Stimulated activated CD4-positive, alpha-beta T cell treated with anti-CD3 and anti-CD28 coated beads, Interleukin-2, amount 100 ng/mL, for 48 hours (primary cell): ENCODE measurements around the gene CDON.

Experiments used
- DNase-seq, 2 donors: peaks; one replicate each; pipeline ENCODE4 v3.0.0-alpha.2; 2020

CDON gene

DNA sequence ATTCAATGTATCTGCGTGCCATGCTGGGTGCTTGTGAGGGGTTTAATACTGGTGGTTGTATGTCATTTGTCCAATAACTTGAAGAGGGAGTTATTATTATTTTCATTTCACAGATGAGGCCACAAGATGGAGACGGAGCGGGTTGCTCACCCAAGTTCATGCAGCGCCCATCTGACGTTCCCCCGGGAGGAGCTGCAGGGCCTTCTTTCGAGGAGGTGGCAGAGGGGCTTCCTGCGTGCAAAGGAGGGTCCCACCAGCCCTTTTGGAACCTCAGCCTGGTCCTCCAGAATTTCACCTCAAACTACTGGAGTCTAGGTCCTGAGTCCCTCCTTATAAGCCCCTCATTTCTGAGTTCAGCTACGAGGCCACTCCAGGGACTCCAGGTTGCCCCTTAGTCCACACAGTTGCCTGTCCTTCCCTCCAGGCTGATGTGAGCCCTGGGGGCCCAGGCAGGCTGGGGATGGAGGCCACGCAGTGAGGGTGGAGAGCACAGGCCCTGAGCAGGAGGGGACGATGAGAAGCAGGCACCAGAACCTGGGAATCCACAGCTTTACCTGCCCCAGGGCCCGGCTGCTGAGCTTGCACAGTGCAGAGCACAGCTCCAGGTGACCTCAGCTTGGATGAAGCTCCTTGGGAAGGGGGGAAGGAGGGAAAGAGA, 119.8 kb downstream of the CDON start:
- DNase-seq: no peak

DNA sequence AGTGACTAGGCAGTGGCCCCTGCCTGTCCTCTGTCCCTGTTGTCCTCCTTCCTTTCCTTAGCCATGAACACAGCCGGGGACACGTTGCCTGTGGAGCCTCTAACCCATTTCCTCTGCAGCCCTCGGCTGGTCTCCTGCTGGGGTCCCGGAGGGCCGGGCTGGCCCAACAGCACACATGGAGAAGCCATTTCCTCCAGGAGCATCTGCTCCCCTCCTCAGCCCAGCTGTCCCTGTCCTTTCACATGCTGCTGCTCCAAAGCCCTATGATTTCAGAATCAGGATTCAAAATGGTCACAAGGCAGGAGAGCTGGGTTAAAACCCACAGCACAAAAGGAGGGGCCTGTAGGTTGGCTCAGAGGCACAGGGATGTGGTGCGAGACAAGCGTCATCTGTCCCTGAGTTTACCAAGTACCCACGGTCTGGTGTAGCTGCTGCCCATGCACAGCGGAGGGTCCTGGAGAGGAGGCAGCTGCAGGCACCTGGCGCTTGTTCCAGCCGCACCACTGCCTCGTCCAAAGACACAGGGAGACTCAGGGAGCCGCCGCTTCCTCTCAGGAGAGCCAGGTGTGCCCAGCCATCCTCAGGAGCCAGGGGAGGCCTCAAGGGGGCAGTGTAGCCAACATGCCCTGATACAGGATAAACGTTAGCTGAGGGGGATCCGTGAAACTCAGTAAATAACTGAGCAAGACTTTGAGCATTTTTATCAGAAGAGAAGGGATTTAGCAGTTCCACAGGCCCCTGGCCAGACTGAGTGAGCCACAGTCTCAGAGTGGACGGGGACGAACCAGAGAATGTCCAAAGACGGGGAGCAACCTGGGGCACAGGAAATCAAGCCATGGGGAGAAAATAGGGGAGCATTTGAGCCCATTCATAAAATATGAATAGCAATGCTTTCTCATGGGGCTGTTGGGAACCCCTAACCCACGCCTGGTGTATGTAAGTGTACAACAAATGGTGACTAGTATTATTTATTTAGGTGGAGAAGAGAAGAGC, 120.8 kb downstream of the CDON start:
- DNase-seq: peak; percentile 40 to 51

DNA sequence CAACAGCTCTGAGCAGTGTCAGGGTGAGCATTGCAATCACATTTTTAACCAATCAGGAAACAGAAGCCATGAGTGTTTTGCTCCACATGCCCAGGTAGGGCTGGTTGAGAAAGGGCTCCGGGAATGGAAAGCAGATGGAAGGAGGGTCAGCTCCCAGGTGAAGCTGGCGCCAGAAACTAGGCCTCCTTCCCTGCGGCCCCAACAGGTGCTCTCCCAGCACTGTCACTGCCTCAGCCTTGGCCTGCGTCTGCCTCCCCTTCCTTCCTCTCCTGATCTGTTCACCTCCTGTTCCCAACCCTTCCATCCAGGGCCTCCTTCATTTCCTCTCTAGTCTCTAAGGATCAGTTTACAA, 121.4 kb downstream of the CDON start:
- DNase-seq: no peak

DNA sequence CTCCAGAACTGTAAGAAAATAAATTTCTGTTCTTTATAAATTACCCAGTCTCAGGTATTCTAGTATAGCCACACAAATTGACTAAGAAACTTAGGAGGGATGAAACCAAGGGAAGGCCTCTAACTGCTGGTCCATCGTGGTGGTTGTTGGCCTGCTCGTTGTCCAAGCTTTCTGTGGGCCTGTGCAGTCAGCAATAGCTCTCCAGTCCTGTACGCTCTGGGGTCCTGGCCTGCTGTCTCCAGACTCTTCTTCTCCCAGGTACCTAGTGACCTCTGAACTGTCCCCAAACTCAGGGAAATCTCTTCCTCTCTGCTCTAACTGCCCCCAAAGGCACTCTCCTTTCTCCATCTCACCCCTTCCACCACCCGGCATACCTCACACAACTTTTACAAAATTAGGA, 122.5 kb downstream of the CDON start:
- DNase-seq: no peak

DNA sequence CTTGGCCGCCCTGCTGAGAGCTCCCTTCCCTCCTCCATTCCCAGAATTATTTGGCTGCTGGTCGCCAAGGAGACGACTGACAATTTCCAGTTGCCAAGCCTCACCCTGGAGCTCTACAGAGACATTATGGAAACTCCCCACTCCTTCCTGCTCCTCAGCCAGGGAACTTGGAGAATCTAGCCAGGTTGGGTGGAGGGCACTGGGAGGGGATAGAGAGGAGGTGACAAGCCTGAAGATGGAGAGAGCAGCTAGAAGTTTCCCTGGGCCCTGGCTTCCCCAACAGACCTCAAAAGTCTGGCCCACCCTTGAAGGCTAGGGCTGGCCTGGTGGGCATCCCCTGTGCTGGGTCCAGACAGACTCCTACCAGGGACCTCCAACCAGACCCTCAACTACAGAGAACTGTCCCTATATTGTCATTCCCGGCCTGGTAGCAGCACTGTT, 123.6 kb downstream of the CDON start:
- DNase-seq: no peak

DNA sequence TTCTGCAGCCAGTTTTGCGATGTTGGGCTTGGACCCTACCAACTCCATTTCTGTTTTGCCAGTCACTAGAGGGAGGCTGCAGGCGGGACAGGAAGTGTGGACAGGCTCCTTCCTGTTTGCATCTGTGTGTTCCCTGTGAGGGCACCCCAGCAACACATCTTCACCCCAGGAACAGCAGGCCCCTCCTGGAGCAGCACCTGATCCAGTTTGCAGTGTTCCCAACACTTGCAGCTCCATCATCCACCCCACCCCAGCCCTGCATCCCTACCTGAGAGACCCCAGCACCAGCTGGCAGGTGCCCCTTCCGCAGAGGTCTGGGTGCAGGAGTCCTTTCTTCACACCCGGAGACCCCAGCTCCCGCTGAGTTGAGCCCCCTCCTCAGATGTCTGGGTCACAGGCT, 124.2 kb downstream of the CDON start:
- no peak for DNase-seq

DNA sequence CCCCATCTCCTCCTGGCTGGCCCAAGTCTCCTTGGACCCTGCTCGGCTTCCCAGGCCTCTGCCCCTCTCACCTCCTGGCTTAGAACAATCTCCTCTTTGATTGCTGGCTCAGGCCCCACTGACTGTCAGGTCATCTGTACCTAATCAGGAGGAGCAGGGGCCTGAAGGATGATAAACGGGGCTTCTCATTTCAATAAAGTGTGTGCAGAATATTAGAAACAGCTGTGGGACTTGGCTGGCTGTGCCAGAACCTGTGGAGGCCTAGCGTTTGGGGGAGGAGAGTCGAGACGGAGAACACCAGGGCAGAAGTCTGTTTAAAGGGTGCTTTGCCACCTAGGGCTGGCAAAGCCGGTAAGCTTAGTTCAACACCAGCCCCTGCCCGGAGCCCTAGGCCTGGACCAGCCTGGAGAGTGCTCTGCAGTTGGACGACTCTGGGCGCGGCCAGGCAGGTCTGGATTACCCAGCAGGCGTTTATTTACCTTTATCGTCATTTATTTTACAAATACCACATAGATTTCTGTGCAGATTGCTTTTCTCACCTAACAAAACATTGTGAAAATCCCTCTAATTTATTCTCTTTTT, 127.0 kb downstream of the CDON start:
- DNase-seq: no peak

DNA sequence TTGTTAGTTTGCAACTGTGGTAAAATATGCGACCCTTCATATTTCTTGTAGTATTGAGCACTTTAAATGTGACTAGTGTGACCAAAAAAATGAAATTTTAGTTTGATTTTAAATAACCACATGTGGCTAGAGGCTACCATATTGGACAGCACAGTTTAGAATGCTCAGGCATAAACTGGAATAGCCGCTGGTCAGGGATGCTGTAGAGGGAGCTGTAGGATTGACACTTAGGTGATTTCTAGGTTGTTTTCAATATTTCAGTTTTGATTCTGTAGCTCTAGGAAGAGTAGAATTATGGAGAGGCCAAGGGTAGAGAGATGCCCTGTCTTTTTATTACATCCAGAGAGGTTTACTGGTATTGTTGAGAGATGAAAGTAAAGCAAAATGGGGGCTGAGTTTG, 127.6 kb downstream of the CDON start:
- no peak for DNase-seq

DNA sequence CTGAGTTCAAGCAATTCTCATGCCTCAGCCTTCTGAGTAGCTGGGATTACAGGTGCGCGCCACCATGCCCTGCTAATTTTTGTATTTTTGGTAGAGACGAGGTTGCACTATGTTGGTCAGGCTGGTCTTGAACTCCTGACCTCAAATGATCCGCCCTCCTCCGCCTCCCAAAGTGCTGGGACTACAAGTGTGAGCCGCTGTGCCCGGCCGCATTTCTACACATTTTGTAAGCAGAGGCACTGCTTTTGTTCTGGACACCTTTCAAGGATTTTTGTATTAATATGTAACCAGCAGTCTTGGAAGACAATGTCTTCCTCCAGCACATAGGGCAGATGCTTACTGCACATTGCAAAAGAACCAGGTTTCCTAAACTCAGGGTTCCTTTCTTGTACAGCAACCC, 128.2 kb downstream of the CDON start:
- no peak for DNase-seq

DNA sequence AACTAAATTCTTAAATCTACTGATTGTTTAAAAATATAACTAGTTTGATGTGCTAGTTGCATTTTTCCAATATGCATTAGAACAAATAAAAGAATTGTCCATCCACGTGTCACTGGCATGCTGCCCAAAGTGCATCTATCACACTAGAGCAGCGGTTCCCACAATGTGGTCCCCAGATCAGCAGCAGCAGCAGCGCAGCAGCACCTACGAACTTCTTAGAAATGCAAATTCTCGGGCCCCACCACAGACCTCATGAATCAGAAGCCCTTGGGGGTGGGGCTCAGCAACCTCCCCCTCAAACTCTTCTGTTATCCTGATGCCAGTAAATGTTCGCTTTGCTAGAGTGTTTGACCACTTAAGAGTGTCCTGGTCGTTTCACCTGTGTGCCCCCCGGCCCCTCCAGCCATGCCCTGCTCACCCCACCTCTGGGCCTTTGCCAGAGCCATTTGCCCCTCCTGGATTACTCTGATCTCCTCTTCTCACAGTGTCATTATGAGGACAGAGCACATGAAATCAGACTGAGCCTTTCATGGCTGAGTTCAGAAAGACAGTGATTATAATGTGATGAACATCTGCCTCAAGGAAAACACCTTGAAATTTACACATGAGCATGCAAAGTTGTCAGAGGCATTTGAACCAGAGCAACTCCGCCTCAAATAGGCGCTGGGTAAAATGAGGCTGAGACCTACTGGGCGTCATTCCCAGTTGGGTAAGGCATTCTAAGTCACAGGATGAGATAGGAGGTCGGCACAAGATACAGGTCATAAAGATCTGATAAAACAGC, 129.4 kb downstream of the CDON start:
- no peak for DNase-seq

DNA sequence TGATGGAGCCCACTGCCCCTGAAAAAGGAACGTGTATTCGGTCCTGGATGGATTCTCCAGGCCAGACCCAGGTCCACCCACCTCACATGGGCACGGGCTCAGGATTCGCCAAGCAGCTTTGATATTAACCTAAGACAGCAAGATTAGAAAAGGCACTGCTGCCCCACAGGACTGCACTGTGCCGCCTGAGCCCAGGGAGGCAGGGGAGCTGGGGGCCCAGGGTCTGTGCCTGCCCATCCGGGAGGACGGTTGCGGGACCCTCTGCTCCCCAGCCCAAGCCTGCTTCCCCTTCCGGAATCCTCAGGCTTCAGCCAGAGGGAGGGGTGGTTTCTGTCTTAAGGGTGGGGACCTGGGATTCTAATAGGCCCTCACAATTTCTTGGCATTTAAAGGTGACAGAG, 130.4 kb downstream of the CDON start:
- DNase-seq: no peak

DNA sequence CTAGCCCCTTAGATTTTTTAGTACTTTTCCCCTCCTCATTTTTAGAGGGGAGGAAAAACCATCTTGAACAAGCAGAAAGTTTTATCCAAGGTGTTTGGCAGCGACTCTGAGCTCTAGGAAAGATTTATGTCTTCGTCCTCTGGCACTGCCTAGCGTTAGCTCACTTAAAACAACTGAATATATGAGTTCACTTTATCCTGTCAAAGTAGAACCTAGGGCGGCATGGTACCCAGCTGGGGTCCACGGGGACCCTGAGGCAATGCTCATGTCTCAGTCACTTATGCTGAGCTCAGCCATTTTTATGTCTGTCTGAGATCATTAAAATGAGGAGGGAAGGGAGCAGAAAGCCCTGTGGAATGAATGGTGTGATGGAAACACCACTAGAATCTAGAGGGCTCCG, 131.0 kb downstream of the CDON start:
- DNase-seq: no peak

DNA sequence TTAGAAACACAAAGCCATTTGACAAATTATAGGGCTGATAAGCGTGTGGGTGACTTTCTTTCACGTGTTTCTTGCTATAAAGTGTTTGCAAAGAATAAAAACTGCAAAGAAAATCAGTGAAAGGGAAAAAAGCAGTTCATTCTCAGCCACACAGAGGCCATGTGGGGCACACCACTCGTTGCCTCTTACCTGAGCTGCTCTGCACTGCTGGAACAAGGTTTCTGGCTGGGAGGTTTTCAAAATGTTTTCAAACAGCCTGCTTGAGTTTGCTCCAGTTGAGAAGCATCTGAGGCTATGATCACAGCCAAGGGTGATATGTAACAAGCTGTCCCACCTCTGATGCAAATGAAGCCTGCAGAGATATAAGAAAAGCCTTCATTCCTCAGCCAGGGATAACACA, 131.6 kb downstream of the CDON start:
- no peak for DNase-seq

DNA sequence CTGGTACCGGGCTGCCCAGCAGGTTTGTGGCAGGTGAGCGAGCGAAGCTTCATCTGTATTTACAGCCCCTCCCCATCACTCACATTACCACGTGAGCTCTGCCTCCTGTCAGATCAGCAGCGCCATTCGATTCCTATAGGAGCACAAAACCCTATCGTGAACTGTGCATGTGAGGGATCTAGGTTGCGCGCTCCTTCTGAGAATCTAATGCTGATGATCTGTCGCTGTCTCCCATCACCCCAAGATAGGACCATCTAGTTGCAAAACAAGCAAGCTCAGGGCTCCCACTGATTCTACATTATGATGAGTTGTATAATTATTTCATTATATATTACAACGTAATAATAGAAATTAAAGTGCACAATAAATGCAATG, 132.6 kb downstream of the CDON start:
- DNase-seq: no peak

DNA sequence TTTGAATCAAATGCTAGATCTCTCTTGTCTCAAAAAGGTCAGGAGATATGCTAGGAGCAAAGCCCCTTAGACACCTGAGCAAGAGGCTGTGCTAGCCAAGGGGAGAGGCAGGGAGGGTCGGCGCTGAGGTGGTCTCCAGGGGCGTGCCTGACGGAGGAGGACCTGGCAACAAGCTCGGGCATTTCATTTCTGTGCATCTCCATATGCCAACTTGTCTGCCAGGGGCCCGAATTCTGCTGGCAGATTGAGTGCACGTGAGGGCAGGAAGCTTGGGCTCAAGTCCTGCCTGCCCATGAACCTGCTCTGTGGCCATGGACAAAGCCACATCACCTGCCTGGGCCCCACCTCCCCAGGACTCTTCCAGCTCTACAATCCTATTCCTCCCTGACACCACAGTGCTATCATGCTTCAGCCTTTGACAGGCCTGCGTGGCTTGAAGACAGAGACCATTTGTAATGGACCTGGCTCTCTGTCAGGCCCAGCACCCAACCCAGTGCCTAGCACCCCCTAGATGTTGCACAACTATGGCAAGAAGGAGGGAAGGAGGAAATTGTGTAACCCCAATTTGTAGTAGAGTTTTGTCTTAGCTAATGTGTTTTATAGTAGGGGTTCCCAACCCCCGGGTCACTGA, 133.1 kb downstream of the CDON start:
- DNase-seq: no peak

DNA sequence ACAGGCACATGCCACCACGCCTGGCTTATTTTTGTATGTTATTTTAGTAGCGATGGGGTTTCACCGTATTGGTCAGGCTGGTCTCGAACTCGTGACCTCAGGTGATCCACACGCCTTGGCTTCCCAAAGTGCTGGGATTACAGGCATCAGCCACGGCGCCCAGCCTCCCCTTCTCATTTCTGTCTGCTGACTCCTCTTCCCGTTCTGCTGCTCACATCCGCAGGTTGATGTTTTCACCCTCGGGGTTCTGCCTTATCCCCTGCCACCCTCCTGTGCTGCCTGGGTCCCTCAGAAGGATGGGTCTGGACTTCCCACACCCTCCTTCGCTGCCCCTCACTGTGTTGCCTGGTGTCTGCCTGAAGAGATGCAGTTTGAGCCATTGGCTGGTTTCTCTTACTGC, 136.0 kb downstream of the CDON start:
- DNase-seq: no peak

DNA sequence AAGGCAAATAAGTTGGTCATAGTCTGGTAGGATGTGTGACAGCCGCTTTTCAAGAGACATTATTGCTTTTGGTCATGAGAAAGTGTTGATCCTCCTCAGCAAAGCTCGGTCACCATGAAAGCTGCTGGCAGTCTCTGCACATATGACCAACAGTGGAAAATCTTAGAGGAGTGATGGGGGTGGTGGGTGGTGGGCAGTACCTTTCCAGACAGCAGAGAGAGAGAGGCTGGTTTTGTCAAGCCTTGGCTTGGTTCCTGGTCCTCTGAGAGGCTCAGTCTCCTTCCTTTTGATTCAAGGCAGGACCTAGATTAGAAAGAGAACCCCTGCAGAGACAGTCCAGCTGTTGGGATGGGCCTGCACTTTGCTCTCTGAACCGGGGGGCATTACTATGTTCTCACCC, 136.9 kb downstream of the CDON start:
- no peak for DNase-seq

DNA sequence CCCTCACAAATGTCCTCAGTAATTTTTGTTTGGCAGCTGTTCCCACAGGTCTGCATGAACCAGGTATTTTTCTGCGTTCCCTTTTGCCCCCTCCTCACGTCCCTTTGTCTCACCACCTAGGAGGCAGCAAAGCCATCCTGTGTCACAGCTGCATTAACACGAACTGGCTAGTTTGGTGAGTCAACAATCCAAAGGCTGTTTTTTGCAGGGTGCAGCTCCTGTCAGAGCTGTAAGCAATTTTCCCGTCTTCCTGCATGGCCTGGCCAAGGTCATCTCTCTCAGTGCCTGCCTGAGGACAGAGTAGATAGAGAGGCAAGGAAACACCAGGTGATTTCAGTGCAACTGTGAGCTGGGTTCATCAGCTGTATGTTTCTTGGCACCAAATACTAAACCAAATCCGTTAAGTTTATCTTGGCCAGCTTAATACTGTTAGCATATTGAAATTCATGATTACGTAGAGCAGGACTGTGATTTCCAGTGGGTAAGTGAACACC, 137.4 kb downstream of the CDON start:
- DNase-seq: no peak

DNA sequence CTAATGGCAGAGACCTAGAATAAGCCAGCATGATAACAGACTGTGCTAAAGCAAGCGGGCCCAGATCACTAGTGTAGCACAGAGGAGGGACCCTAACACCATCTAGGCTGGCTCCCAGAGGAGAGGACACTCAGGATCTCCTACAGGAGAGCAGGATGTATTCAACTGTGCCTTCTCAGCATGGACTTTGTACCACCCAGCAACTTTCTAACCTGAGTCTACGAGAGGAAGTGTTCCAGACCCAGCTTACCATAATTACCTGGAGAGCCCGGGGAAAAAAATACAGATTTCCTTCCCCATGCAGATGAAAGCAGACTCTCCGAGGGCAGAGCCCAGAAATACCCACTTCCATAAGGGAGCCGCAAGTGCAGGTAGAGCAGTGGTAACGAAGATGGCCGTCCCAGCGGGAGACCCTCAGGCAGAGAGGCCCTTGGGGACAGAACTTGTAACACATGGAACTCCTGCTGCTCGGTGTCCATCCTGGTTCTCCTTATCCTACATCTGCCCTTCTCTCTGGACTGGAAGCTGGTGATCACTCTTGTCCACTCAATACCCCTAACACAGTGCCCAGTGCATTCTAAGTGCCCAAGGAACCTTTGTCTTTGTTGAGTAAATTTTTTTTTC, 138.2 kb downstream of the CDON start:
- DNase-seq: no peak

DNA sequence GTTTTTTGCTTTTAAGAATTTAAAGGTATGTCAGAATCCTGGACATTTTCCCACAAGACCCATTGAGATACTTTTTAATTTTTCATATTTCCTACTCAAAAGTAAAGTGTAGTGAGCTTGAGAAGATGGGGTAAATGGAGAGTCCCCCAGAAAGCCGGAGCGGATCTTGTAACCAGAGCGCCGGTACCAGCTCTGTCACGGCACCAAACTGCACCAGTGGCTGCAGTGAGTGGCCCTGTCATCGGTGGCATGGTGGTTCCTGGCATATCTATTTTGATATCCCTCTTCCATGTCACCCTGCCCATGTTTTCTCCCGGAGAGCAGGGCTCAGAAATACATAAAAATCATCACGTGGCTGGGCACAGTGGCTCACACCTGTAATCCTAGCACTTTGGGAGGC, 139.0 kb downstream of the CDON start:
- no peak for DNase-seq

DNA sequence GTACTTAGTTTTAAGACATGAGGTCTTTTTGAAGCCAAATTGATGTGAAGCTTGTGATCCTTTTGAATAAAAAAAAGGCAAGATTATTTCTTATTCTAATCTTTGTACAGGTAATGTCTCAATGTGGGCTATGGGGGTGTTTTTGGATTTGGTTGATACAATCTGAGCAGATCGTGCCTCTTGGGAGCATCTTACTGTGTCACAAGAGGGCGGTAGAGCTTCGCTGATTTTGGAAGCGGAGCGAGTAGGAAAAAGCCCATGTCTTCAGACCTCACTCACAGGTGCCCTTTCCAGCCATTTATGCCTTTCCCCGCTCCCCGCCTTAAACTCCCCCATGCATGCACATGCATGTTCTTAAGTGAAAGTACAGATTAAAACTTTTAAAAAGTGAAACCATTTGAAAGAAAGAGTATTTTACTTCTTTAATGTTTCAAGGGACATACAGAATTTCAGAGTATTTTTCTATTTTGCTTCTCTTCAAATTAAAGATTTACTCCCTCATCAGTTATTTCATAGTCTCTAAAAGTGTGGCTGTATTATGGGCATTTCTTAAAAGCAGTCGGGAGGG, 139.6 kb downstream of the CDON start:
- peak; percentile 45 to 50 for DNase-seq

DNA sequence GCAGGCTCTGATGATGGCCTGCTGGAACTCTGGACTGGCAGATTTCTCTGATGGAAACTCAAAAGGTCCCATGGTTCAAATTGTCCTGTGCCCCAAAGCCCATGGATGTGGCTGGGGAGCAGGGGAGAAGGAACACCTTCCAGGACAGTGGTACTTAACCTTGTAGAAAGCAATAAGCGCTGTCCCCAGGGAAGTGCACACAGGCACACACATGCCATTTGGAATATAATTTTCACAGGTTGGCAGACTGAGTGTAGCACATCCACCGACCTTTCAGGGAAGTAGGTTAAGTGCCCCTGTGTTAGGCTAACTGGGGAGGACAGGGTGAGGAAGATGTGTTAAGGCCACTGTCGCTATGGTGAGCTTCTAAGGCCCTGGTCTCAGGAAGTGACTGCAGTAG, 140.5 kb downstream of the CDON start:
- DNase-seq: no peak
